Measurements from ENCODE around the gene SMIM38. TPM values are rescaled to one million over a fixed set of nuclear protein-coding genes. Genes with fewer than 3 reads are reported as not detected.

The SMIM38 gene
- total and polyA plus RNA-seq, 2 donors (not counting 1 experiment from before 2014, with no cell fraction given) = 1.2 to 1.6 TPM

GRCh38 chr11:69183613-69184012 lies 27.9 kb downstream of the SMIM38 start:
- intact Hi-C loops (cut with micrococcal nuclease) = no loop called here
- TF ChIP-seq EZH2 (IDR thresholded peaks at IDR 0.05; ENCODE audit: borderline replicate concordance, insufficient read depth, low read depth, low read length, poor library complexity, severe bottlenecking) (no peak), CTCF (IDR thresholded peaks at IDR 0.05) (no peak)
- Histone ChIP-seq H4K20me1 (ENCODE audit: control insufficient read depth, insufficient read depth, low read length, poor library complexity, severe bottlenecking) (no peaks in the 10 kb centered on the region), H3K4me1 (ENCODE audit: control insufficient read depth in 2 of 2, insufficient read depth in 2 of 2, low read length in 2 of 2) (no peaks in the 10 kb centered on the region), H3K79me2 (ENCODE audit: control insufficient read depth, insufficient read depth, low read length) (no peaks in the 10 kb centered on the region), H3K27ac (ENCODE audit: low read length in 2 of 2) (no peak overlapping the region), H2AFZ (ENCODE audit: insufficient read depth, low read depth, low read length, poor library complexity, severe bottlenecking) (no peak overlapping the region), H3K27me3 (replicated peaks in 1 of 4; ENCODE audit: control extremely low read depth in 1 of 4, control insufficient read depth in 3 of 4, insufficient read depth in 4 of 4, low read length in 3 of 4) (peaks cover 0 to 4% (median 0%) of the 10 kb centered on the region in 4 experiments), H3K4me2 (replicated peaks; ENCODE audit: low read depth, low read length, poor library complexity, severe bottlenecking) (no peak overlapping the region), H3K9ac (ENCODE audit: low read length) (no peak overlapping the region), H3K36me3 (replicated peaks in 1 of 2; ENCODE audit: control extremely low read depth in 1 of 2, control insufficient read depth in 1 of 2, extremely low read depth in 1 of 2, insufficient read depth in 2 of 2, low read length in 1 of 2) (no peaks in the 10 kb centered on the region), H3K4me3 (ENCODE audit: control extremely low read depth in 1 of 5, extremely low read depth in 1 of 5, insufficient read depth in 1 of 5, low read depth in 2 of 5, low read length in 4 of 5) (no peak overlapping the region), H3K9me3 (ENCODE audit: control extremely low read depth in 1 of 3, control insufficient read depth in 2 of 3, insufficient read depth in 1 of 3, low read length in 2 of 3) (peaks cover 0 to 16% (median 5%) of the 10 kb centered on the region in 3 donors)
- H3K4me1 Mint-ChIP-seq = no peaks in the 10 kb centered on the region
- ChIA-PET POLR2A (no interaction called here), CTCF (no interaction called here)
- no peaks in the 10 kb centered on the region for H3K9me3 Mint-ChIP-seq (ENCODE audit: insufficient read depth)
- no peak overlapping the region for H3K4me3 Mint-ChIP-seq
- H3K27me3 Mint-ChIP-seq = peaks cover 14% of the 10 kb centered on the region
- ATAC-seq (ENCODE audit: low read depth) (no peak), DNase-seq (no peak)
- WGBS (ENCODE audit: insufficient coverage) = 53% methylated on average over 6 of the region's 8 CpGs
- no peak overlapping the region for H3K27ac Mint-ChIP-seq

GRCh38 chr11:69186316-69187260 lies 30.9 kb downstream of the SMIM38 start:
- H3K4me1 Mint-ChIP-seq = no peaks in the 10 kb centered on the region
- H3K4me3 ChIP-seq (ENCODE audit: control extremely low read depth in 1 of 5, extremely low read depth in 1 of 5, insufficient read depth in 1 of 5, low read depth in 2 of 5, low read length in 4 of 5) = no peak overlapping the region
- TF ChIP-seq CTCF (IDR thresholded peaks at IDR 0.05) (no peak), EZH2 (IDR thresholded peaks at IDR 0.05; ENCODE audit: borderline replicate concordance, insufficient read depth, low read depth, low read length, poor library complexity, severe bottlenecking) (no peak)
- CTCF ChIA-PET = no interaction called here
- H3K27ac Mint-ChIP-seq = no peak overlapping the region
- H3K9me3 Mint-ChIP-seq (ENCODE audit: insufficient read depth) = peaks cover 4% of the 10 kb centered on the region
- H3K79me2 ChIP-seq (ENCODE audit: control insufficient read depth, insufficient read depth, low read length) = no peaks in the 10 kb centered on the region
- H4K20me1 ChIP-seq (ENCODE audit: control insufficient read depth, insufficient read depth, low read length, poor library complexity, severe bottlenecking) = no peaks in the 10 kb centered on the region
- ATAC-seq (ENCODE audit: low read depth) (no peak), DNase-seq (no peak)
- peaks cover 0 to 14% (median 5%) of the 10 kb centered on the region in 3 donors for H3K9me3 ChIP-seq (ENCODE audit: control extremely low read depth in 1 of 3, control insufficient read depth in 2 of 3, insufficient read depth in 1 of 3, low read length in 2 of 3)
- H3K36me3 ChIP-seq (replicated peaks in 1 of 2; ENCODE audit: control extremely low read depth in 1 of 2, control insufficient read depth in 1 of 2, extremely low read depth in 1 of 2, insufficient read depth in 2 of 2, low read length in 1 of 2) = no peaks in the 10 kb centered on the region
- H3K27me3 Mint-ChIP-seq = peaks cover 13% of the 10 kb centered on the region
- no peak overlapping the region for H2AFZ ChIP-seq (ENCODE audit: insufficient read depth, low read depth, low read length, poor library complexity, severe bottlenecking)
- no peak overlapping the region for H3K9ac ChIP-seq (ENCODE audit: low read length)
- H3K27me3 ChIP-seq (replicated peaks in 1 of 4; ENCODE audit: control extremely low read depth in 1 of 4, control insufficient read depth in 3 of 4, insufficient read depth in 4 of 4, low read length in 3 of 4) = no peaks in the 10 kb centered on the region
- 91% methylated on average over 17 of the region's 17 CpGs for WGBS (ENCODE audit: insufficient coverage)
- POLR2A ChIA-PET = no interaction called here
- no peak overlapping the region for H3K4me2 ChIP-seq (replicated peaks; ENCODE audit: low read depth, low read length, poor library complexity, severe bottlenecking)
- no peak overlapping the region for H3K4me3 Mint-ChIP-seq
- H3K27ac ChIP-seq (ENCODE audit: low read length in 2 of 2) = no peak overlapping the region
- intact Hi-C loops (cut with micrococcal nuclease) = no loop called here
- no peaks in the 10 kb centered on the region for H3K4me1 ChIP-seq (ENCODE audit: control insufficient read depth in 2 of 2, insufficient read depth in 2 of 2, low read length in 2 of 2)

Measured in B cell (primary cell).